Stimulated activated CD4-positive, alpha-beta T cell treated with anti-CD3 and anti-CD28 coated beads, Interleukin-4, amount 100 ng/mL, for 24 hours (primary cell): ENCODE measurements around the gene DACH1.
"Not testable (repeated sequence)": the region's sequence is repeated elsewhere in the genome, so short reads cannot be mapped to it uniquely, and the experiment has no call there.

ENCODE experiments used
- DNase-seq: peaks from one replicate; pipeline ENCODE4 v3.0.0-alpha.2; 2020

DACH1 gene

DNA sequence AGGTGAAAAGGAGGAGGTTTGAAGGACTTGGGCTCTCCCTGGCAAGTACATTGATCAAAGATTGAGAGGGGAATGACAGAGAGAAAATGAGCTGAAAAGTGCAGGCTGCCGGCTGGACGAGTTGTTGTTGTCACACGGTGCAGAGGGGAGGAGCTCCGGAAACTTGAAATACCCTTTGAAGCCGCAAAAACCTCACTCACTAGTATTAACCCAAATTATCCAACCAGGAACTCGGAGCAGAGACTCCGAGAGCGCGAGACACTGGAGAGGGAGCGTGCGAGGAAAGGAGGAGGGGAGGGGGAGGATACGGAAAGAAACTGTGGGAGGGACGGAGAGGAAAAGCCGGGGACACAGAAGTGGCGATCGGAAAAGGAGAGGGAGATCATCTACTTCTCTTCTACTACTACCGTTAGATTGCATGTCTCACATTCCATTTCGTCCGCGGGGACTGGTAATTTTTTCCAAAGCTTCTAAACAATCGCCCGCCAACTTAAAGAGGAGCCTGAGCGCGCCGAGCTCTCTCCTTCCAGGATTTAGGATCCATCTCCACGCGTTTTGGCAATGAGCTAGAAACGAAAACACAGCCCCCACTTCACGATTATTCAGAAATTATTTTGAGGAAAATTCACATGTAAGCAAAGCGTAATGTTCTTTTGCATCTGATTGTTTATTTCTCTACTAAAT, at the start of gene DACH1:
Gene DACH1 (minus strand): TSS at position 74 of the 684 bp plus-strand sequence.
- DNase-seq = no peak

DNA sequence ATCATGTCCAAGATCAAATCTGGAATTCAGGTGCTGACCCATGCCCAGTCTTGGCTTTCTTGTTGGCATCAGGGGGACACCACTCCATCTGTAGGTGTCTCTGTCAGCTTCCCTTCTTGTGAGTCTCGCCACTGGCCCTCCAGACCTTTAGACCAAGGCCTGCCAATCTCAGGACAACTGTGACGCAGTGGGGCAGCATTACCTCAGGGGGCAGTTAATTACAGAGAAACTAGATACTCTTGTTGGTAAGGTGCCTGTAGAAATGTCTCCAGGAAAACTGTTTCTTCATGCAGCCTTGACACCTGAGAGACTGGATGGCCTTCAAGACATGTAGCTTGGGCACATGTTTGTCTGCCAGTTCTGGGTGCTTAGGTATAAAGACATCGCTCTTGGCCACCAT, 46.7 kb upstream of the DACH1 start:
- DNase-seq = no peak

DNA sequence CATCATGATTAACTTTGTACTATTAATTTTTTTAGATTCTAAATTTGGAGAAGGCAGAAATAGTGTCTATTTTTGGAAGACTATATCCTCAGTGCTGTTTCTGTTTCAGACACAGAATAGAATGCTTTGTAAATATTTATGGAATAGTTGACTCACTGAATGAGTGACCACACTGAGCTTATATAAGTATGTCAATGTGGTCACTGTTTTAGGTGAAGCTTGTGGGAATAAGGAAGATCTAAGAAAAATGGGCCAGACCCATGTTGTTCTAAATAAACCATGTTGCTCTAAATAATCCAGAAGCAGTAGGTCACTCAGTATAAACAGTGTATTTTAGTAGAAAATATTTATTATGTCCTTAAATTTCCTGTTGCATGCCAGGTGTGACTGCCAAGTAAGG, 45.5 kb upstream of the DACH1 start:
- no peak for DNase-seq

DNA sequence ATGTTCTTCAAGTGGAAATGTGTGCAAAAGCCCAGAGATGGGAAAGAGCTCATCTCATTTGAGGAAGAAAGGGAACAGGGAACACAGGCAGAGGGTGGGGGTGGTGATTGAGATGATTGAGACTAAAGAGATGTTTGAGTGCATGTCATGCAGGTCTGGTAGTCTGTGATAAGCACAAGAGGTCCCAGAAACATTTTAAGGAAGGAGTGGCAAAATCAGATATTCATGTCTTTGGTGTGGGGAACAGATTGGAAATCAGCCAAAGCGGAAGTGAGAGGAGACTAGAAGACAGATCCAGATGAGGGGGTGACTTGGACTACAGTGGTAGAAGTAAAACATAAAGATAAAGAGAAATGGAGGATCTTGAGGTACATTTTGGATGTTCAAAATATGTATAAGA, 39.4 kb upstream of the DACH1 start:
- no peak for DNase-seq

DNA sequence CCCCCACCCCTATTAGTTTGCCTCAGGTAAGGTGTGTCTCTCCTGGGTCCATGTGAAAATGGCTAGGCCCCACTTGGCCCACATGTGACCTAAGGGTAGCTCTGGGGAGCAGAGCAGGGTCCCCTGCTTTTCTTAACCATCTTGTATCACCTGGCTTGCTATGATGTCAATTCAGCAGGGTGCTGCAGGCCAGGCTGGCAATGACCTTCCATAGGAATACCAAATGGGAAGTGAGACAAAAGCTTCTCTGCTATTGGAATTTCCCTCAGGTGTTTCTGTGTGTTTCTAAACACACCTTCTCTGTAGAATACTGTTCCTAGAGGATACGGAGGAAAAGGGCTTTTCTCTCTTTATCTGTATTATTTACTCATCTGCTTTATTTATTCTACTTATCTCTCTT, 35.7 kb upstream of the DACH1 start:
- no peak for DNase-seq

DNA sequence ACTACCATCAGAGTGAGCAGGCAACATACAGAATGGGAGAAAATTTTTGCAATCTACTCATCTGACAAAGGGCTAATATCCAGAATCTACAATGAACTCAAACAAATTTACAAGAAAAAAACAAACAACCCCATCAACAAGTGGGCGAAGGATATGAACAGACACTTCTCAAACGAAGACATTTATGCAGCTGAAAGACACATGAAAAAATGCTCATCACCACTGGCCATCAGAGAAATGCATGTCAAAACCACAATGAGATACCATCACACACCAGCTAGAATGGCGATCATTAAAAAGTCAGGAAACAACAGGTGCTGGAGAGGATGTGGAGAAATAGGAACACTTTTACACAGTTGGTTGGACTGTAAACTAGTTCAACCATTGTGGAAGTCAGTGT, 26.5 kb upstream of the DACH1 start:
- not testable (repeated sequence) for DNase-seq

DNA sequence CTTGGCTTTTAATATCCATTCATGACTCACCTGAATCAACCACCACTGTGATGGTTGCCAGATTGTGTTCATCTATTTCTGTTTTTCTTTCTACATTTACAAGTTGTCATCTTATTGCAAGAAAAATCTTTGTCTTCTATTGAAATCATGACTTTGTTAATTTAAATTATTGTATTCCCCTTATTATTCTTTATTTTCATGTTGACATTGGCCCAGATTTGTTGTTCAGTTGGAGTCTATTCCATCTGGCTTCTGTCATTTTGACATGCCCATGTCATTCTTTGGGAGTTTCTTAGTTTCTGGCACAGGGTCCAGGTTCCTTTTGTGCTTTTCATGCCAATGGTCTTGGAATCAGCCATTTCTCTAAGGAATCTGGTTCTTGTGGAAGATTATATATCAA, 19.9 kb upstream of the DACH1 start:
- DNase-seq = no peak

DNA sequence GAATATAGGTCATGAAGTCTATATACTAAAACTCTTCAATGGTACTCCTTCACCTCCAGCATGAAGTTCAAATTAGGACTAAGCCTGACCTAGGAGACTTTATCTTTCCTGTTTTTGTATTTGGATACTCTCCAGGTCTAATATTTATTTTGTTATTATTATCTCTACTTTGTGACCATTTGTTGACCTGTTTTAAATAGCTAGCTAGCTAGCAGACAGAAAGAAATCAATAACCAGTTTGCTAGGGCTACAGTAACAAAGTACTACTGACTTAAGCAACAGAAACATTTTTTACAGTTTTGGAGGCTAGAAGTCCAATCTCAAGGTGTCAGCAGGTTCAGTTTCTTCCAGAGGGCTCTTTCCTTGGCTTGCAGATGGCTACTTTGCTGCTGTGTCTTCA, 15.1 kb upstream of the DACH1 start:
- DNase-seq = no peak

DNA sequence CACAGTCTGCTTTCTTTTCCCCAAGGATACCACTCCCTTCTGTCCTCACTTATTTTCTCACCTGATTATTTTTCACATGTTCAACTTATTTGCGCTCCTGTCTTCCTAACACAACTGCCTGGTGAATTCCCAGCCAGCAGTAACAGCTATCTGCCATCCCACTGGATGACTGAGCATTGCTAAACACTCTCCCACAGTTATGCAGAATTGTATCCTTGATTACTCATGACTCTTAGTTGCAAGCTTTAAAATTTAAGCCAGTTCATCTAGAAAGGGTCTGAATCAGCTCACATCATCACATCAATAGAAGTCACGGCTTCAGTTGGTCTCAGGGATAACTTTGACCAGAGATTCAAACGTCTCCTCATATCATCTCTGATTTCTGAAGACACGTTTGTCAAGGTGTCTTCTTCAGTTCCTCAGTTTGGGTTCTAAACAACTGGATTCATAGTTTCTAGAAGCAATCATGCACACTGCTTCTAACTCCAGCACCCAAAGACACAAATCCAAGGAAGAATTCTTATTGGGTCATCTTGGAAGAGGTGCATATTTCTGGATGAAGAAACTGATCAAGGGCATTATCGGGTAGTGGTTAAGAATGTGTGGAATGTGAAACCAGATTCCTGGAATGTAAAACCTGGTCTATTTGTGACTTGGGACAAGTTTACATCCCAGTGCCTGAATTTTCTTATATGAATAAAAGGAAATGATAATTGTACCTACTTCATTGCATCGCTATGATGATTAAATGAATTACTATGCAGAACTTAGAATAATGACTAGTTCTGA, 13.9 kb upstream of the DACH1 start:
- no peak for DNase-seq

DNA sequence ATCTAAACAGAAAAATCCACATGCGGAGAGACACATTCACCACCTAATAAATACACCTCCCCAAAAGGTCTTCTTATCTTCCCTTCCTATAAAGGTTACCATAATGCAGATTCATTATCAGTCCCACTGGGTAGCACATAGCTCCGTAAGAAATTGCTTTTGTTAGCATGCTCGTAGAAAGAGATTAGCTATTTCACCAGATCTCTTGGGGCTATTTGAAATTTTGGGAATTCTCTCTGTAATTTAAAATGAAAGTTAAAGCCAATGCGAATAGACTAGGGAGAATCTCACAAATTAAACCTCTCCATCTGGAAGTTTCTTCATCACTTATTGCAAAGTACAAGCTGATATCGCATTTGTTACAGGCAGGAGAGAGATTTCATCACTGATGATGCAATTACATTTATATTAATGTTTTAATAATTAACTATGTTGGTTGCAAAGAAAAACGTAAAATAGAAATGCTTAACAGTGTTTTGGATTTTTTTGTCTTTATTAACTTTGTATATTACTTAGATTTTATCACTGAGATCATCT, 12.9 kb upstream of the DACH1 start:
- no peak for DNase-seq

DNA sequence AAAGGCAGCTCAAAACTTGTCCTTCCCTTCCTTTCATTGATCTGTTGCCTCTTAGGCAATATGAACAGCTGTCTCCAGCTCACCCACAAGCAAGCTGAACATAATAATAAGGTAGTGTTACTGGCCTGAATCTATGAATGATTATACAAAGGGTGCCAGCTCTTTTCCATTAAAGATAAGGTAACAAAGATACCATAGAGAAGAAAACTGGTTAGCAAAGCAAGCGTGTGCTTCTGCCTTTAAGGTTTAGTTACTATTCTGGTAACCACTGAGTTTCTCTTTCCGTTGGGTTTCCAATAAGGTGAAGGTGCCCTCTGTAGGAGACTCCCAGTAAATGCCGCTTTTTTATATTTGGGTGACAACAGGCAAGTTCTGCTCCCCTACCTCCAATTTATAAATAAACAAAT, 12.1 kb upstream of the DACH1 start:
- no peak for DNase-seq

DNA sequence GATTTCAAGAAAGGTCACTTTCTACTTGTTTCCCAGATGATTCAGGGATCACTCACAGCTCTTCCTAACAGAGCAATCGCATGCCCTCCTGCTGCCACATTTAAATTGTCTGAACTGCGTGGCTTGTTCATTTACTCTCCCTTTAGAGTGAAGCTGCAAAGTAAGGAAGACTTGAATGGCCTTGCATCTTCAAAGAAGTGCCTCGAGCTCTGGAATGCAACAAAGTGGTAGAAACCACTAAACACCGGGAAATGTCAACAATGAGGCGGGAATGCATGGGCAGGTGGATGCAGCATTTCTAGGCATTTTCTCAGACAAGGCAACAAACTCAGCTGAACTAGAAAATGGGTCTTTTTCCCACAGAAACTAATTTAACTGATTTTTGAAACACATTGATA, 10.3 kb upstream of the DACH1 start:
- DNase-seq = no peak

DNA sequence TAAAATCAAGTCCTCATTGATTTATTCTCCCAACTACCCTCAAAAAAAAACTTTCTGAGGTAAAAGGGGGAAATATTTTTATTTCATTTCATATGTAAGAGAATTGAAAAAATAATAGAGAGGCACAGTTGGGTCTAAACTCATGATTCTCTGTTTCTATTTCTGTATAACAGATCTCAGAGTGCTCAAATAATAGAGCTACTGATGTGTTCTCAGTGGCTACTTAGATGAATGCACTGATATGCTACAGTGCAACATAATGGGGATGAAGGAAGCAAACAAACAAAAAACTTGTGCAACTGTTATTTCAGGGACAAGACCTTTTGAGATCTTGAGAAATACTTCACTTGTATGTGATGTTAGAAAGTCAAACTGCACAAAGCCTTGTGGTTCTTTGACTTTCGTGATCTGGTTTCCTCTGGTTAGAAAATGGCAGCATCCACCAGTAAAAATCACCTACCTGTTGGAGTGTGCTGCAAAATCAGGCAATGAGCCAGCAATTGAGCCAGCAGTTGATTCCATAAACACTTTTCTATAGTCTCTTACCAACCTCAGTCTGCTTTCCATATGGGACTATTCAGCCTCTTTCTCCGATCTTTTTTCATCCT, 9.7 kb upstream of the DACH1 start:
- no peak for DNase-seq

DNA sequence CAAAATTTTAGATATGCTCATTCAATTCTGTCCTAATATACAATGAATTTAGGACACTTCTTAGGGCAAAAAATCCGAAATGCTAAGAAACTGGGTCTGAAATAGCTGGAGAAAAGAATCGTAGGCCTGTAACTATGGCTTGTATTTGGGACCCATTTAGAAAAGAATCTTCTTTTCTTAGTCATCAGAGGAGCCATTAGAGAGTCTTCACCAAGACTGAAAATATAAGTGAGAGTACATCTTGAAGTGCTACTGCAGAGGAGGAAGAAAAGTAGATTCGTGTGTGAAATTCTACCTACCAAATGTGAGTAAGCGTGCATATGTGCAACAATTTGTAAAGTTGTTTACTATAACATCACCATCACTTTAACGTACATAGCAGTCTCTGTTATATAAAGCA, 8.8 kb upstream of the DACH1 start:
- no peak for DNase-seq

DNA sequence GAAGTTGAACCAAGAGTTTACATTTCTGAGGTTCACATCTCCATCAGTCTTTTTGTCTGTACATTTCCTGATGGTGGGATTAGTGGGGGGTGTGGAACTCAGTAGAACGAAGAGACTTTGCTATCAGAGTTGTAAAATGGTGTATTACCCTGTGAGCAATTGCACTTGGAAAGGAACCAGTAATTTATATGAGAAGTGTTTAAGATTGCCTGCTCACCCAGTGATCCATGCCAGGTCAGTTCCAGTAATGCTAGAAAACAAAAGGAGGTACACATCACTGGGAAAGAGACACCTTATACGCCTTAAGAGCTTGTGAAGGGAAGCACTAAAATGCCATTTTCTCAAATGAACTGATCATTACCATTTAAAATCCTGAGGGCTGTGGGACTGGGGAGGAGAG, 7.5 kb upstream of the DACH1 start:
- DNase-seq = no peak

DNA sequence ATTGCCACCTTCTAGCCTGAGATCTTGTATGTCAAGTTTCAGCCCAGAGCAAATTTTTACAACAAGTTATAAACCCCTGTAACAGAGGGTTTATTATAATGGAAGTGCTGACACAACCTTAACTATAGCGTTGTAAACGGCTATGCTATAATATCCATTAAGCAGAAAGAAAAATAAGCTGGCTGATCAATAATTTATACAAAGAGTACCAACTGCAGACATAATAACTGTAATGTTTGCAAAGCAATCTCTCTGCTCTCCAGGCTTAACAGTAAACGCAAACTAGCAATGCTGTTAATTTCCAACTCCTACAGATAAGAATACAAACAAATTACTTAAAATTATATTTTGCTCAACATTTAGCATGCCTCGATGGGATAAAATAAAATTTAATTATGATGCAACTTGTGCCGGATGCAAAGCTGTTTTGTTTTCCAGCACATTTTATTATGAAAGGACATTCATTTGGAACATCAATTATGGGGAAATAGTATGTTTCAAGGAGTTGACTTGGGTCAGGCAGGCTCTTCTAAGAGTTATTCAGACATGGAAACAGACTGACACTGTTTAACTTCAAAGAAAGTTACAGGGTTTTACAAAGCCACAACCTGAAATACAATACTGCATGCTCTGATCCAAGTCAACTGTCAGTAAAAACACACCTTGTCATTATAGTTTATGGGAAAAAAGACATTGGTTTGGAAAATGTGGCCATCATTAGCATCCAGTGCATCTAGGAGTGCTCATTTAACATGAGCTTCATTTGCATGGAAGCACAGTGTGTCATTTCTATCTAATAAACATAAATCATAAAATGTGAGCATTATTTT, 6.6 kb upstream of the DACH1 start:
- no peak for DNase-seq

DNA sequence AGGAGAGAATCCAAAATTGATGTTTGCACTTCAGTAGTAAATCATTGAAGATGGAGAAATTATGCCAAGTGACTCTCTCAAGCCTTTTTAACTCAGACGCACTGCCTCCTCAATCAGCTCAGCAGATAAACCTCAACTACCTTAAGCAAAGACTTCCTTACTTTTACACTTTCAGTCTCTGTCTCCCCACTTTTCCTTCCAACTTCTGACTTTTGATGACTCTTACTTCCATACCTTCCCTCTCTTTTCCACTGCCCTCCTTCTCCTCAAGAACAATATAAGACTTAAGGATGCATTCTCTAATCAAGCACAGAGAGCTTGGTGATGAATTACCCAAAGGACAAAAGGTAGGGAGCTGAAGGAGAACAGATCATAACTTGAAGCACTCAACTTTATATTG, 4.8 kb upstream of the DACH1 start:
- no peak for DNase-seq

DNA sequence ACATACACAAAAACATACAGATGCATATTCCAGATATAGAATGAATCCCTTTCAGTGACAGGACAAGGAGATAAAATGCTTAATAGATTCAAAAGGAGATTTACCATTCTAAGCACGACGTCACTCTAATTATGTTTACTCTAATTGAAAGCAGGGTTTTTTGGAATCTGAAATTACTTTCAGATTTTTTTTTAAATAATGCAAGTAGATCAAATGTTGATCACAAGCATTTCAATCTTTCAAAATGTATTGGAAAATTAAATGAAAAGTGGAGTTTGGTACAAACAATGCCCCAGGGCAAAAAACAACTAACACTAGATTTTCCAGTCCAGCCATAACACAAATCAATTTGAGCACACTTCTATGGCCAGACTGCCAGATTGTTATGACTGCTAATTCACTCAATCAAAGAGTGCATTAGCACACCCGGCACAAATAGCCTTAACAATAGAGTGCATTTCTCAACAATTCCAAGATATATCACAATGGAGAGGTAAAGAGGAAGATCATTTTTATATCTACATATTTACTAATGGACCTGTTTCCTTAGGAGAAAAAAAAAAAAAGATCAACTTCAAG, 4.3 kb upstream of the DACH1 start:
- no peak for DNase-seq

DNA sequence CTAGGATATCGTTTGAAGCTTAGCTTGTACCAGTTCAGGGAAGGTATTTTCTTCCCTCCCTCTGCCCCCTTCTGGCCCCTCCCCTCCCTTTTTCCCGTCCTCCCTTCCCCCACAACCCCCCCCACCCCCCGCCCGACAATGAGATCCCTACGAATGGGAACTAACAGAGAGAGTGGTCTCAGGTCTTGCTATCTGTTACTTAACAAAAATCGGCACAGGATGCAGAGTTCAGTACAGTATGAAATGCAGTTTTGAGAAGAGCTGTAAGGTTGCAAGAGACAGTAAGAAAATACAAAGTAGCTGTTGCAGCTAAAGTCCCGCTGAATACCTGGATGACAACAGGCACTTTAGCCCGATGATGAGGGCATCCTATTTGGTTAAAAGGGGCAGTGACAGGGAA, 3.1 kb upstream of the DACH1 start:
- DNase-seq = no peak

DNA sequence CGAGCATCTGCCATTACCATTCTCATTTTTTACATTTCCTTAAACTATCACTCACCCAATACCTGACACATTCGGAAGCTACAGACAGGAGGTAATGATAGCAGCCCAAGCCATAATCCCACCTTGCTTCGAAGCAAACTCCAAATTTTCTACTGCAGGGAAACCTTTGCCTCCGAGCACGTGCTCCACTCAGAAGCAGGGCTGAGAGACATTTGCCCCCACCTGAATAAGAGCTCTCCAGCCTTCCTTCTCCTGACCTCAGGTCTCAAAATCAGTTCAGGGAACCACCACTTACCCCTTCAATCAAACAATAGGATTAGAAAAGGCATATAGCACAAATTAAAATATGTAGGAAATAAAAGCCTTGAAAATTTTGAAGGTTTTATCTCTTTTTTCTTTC, 2.3 kb upstream of the DACH1 start:
- DNase-seq = no peak

DNA sequence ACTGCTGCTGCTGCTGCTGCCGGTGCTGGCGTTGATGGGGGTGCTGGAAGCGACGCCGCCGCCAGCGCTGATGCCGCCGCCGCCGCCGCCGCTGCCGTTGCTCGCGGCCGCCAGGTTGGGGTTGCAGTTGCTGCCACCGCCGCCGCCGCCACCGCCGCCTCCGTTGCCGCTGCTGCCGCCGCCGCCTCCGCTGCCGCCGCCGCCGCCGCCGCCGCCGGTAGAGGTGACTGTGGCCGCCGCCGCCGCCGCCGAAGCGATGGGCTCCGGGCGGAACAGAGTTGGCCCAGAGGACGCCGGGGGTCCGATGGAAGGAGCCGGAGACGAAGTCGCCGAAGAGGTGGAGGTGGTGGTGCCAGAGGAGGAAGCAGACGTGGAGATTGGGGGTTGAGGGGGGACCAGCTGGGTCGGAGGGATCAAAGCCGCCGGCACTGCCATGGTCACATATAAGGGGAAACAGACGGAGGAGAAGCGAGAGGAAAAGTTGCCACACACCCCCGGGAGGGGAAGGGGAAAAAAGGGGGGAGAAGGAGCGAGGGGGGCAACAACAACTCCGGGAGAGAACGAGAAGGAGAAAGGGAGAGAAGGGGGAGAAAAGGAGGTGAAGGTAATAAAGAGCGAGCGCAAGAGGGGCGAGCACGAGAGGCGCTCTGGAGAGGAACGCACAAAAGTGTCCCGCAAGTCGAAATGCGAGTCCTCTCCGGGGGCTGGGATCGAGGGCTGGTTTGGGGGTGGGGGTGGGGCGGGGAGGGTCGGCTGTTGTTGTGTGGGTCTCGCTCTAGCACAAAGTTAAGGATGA, 471 bp downstream of the DACH1 start:
- DNase-seq = no peak

DNA sequence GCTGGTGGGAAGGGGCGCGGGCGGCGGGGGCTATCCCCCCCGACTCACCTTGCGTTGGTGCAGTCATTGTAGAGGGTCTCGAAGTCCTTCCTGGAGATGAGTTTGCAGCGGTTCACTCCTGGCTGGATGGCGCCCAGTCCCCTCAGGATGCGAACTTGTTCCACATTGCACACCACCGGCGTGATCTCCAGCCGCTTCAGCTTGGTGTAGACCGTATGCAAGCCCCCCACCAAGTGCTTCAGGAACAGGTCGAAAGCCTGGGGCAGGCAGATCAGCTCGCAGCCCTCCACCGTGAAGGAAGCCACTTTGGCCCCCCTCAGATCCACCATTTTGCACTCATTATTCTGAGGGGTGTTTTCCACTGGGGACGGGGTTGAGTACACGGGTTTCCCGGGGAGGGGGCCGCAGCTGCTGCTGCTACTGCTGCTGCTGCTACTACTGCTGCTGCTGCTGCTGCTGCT, 1.1 kb downstream of the DACH1 start:
- DNase-seq = no peak
